SK-N-SH (cell line): ENCODE results near the gene SCARF2. TPM values are rescaled to one million over a fixed set of nuclear protein-coding genes. Genes with fewer than 3 reads are reported as not detected.
A peak's percentile ranks its signal among the peaks of the same experiment; 100 is the strongest.
"Not testable (repeated sequence)": the region's sequence is repeated elsewhere in the genome, so short reads cannot be mapped to it uniquely, and the experiment has no call there.

ENCODE experiments used
- CTCF ChIA-PET: fragments of 300-600, 350-600 bp; formaldehyde crosslinking; extraction: SDS; loops from one replicate; lab custom pipeline; 2021; lab: Yijun Ruan, JAX
- POLR2A ChIA-PET: fragments of 350-600 bp; sonication (Branson Sonifier 250); formaldehyde crosslinking; extraction: SDS; loops from one replicate; lab custom pipeline; 2020; ENCODE audit warnings: antibody characterized with exemption, inconsistent platforms; lab: Yijun Ruan, JAX
- DNase-seq: peaks from one replicate; pipeline ENCODE4 v3.0.0; 2012
- H2AFZ ChIP-seq: fragments of 200-600 bp; sonication (generic); 2 replicates; pipeline ENCODE4 v1.8.1; 2016; ENCODE audit warnings: antibody characterized with exemption, mild to moderate bottlenecking, low read depth
- H3F3A ChIP-seq: fragments of 200-600 bp; sonication (generic); replicated peaks from 2 replicates; pipeline ENCODE3; 2016; ENCODE audit warnings: antibody characterized with exemption, mild to moderate bottlenecking; ENCODE audit not compliant: insufficient read depth
- H3K27ac ChIP-seq, 2 experiments: fragments of 200-500 bp in 1 of 2; fragments of 200-600 bp in 1 of 2; sonication (Bioruptor generic) in 1 of 2; sonication (generic), shearing (Covaris generic) in 1 of 2; 2 replicates each; pipeline versions ENCODE4 v1.5.1 to v1.6.1; 2014 to 2016; ENCODE audit warnings: low read depth in 2 of 2, inconsistent platforms in 1 of 2, low read length in 1 of 2, mild to moderate bottlenecking in 1 of 2, mixed read lengths in 1 of 2
- H3K27me3 ChIP-seq: fragments of 200-600 bp; sonication (generic), shearing (Covaris generic); 2 replicates; pipeline ENCODE4 v1.6.1; 2016; ENCODE audit warnings: mixed run types; ENCODE audit not compliant: insufficient read depth
- H3K36me3 ChIP-seq, 2 experiments: fragments of 200-500 bp in 1 of 2; fragments of 200-600 bp in 1 of 2; sonication (Bioruptor generic) in 1 of 2; sonication (generic) in 1 of 2; replicated peaks in 1 of 2; 2 replicates each; pipeline versions ENCODE3 to v1.5.1; 2014 to 2016; ENCODE audit warnings: low read length in 1 of 2, mild to moderate bottlenecking in 1 of 2; ENCODE audit not compliant: insufficient read depth in 2 of 2, control insufficient read depth in 1 of 2
- H3K4me1 ChIP-seq, 2 experiments: fragments of 200-500 bp in 1 of 2; fragments of 200-600 bp in 1 of 2; sonication (Bioruptor generic) in 1 of 2; sonication (generic), shearing (Covaris generic) in 1 of 2; 2 replicates each; pipeline versions ENCODE4 v1.5.1 to v1.6.1; 2014 to 2016; ENCODE audit warnings: low read depth in 1 of 2, low read length in 1 of 2, mixed run types in 1 of 2; ENCODE audit not compliant: insufficient read depth in 2 of 2, control insufficient read depth in 1 of 2
- H3K4me2 ChIP-seq: fragments of 200-600 bp; sonication (generic), shearing (Covaris generic); 2 replicates; pipeline ENCODE4 v1.6.1; 2017; ENCODE audit warnings: mixed run types
- H3K4me3 ChIP-seq, 2 experiments: fragments of 200-500 bp in 1 of 2; fragments of 200-600 bp in 1 of 2; sonication (Bioruptor generic) in 1 of 2; sonication (generic), shearing (Covaris generic) in 1 of 2; 2 replicates each; pipeline versions ENCODE4 v1.5.1 to v1.8.1; 2014 to 2016; ENCODE audit warnings: low read depth in 2 of 2, inconsistent platforms in 1 of 2, low read length in 1 of 2, mild to moderate bottlenecking in 1 of 2, mixed read lengths in 1 of 2, moderate library complexity in 1 of 2
- H3K79me2 ChIP-seq: fragments of 200-600 bp; sonication (generic); 2 replicates; pipeline ENCODE4 v1.8.1; 2017; ENCODE audit warnings: mild to moderate bottlenecking; ENCODE audit not compliant: insufficient read depth
- H3K9ac ChIP-seq: fragments of 200-600 bp; sonication (generic); 2 replicates; pipeline ENCODE4 v1.6.1; 2017; ENCODE audit warnings: mixed run types
- H3K9me2 ChIP-seq: fragments of 200-600 bp; sonication (generic); 2 replicates; pipeline ENCODE4 v1.6.1; 2017; ENCODE audit warnings: mixed run types
- H3K9me3 ChIP-seq: fragments of 200-600 bp; sonication (generic); 2 replicates; pipeline ENCODE4 v1.6.1; 2017; ENCODE audit warnings: mixed run types, mild to moderate bottlenecking, moderate library complexity
- H4K20me1 ChIP-seq: fragments of 200-600 bp; sonication (generic); 2 replicates; pipeline ENCODE4 v1.6.1; 2017; ENCODE audit warnings: mild to moderate bottlenecking, mixed run types; ENCODE audit not compliant: insufficient read depth
- EP300 ChIP-seq, 2 experiments: IDR thresholded peaks; 2 replicates each; pipeline versions ENCODE4 v1.4.0 to v1.6.1; 2012; ENCODE audit warnings: borderline replicate concordance in 1 of 2, low read depth in 1 of 2, low read length in 1 of 2
- GABPA ChIP-seq: IDR thresholded peaks from 2 replicates; pipeline ENCODE4 v1.4.0; 2012; ENCODE audit warnings: low read depth, mild to moderate bottlenecking
- POLR2AphosphoS5 ChIP-seq: IDR thresholded peaks from 2 replicates; pipeline ENCODE4 v1.6.1; 2012; ENCODE audit warnings: low read depth, low read length
- WGBS: methylation state at CpG from one replicate; pipeline ENCODE4 v1.1.6; 2017; ENCODE audit warnings: low lambda C conversion rate; 5-methylcytosine and 5-hydroxymethylcytosine counted together
- polyA plus RNA-seq, 3 experiments: library from polyadenylated mRNA; depleted of rRNA; stranded (reverse); fragments of >200 nt; gene quantifications; 2 replicates each; pipeline ENCODE4 v1.2.3, GENCODE V29; 2012
- TF ChIP-seq, protein P1 (sequence below): fragments of 150-350 bp; IDR thresholded peaks from 2 replicates; pipeline ENCODE4 v1.6.1; 2016; ENCODE audit warnings: mild to moderate bottlenecking, low read depth, low read length
- TF ChIP-seq, protein P2 (sequence below): IDR thresholded peaks from 2 replicates; pipeline ENCODE4 v1.4.0; 2012; ENCODE audit warnings: low read depth
- TF ChIP-seq, protein P3 (sequence below): fragments of 150-350 bp; IDR thresholded peaks from 2 replicates; pipeline ENCODE4 v1.6.1; 2017; ENCODE audit warnings: antibody characterized with exemption, low read length, low read depth, borderline replicate concordance
- TF ChIP-seq, protein P4 (sequence below): IDR thresholded peaks from 2 replicates; pipeline ENCODE4 v1.4.0; 2012; ENCODE audit warnings: low read depth, borderline replicate concordance

Gene SCARF2
- polyA plus RNA-seq, 1 of the 3 experiments (the other 2 are of a cell fraction): 49.0 TPM

DNA sequence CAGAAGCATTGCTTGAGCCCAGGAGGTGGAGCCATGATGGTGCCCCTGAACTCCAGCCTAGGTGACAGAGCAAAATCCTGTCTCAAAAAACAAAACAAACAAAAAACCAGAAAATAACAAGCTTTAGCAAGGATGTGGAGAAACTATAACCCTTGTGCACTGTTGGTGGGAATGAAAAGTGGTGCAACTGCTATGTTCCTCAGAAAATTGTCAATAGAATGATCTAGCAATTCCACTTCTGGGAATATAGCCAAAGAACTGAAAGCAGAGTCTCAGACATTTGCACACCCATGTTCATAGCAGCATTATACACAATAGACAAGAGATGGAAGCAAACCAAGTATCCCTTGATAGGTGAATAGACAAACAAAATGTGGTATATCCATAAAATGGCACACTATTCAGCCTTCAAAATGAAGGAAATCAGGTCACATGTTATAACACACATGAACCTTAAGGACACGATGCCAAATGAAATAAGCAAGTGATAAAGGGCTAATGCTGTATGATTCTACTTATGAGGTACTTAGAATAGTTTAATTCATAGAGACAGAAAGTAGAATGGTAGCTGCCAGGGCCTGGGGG, 42.1 kb upstream of the SCARF2 start:
- WGBS: 92% methylated on average over 1 of the region's 1 CpG
- no peaks in the 10 kb centered on the region for H3K9me2 ChIP-seq
- POLR2A ChIA-PET: no interaction called here
- H4K20me1 ChIP-seq: no peaks in the 10 kb centered on the region
- H3K36me3 ChIP-seq: no peaks in the 10 kb centered on the region
- TF ChIP-seq, protein P1, sequence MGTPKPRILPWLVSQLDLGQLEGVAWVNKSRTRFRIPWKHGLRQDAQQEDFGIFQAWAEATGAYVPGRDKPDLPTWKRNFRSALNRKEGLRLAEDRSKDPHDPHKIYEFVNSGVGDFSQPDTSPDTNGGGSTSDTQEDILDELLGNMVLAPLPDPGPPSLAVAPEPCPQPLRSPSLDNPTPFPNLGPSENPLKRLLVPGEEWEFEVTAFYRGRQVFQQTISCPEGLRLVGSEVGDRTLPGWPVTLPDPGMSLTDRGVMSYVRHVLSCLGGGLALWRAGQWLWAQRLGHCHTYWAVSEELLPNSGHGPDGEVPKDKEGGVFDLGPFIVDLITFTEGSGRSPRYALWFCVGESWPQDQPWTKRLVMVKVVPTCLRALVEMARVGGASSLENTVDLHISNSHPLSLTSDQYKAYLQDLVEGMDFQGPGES: no peak
- TF ChIP-seq POLR2AphosphoS5 (no peak), EP300 (IDR thresholded peaks at IDR 0.05; ENCODE audit: borderline replicate concordance in 1 of 2, low read depth in 1 of 2, low read length in 1 of 2) (no peak), GABPA (no peak)
- TF ChIP-seq, protein P2, sequence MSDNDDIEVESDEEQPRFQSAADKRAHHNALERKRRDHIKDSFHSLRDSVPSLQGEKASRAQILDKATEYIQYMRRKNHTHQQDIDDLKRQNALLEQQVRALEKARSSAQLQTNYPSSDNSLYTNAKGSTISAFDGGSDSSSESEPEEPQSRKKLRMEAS: no peak
- TF ChIP-seq, protein P3, sequence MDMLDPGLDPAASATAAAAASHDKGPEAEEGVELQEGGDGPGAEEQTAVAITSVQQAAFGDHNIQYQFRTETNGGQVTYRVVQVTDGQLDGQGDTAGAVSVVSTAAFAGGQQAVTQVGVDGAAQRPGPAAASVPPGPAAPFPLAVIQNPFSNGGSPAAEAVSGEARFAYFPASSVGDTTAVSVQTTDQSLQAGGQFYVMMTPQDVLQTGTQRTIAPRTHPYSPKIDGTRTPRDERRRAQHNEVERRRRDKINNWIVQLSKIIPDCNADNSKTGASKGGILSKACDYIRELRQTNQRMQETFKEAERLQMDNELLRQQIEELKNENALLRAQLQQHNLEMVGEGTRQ: no peak
- TF ChIP-seq, protein P4, sequence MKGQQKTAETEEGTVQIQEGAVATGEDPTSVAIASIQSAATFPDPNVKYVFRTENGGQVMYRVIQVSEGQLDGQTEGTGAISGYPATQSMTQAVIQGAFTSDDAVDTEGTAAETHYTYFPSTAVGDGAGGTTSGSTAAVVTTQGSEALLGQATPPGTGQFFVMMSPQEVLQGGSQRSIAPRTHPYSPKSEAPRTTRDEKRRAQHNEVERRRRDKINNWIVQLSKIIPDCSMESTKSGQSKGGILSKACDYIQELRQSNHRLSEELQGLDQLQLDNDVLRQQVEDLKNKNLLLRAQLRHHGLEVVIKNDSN: no peak
- no peak for DNase-seq
- H3K4me1 ChIP-seq: no peaks in the 10 kb centered on the region; a peak in 1 of 4 replicates
- no peaks in the 10 kb centered on the region for H3K27me3 ChIP-seq
- CTCF ChIA-PET: no interaction called here
- no peak overlapping the region for H3K27ac ChIP-seq
- H3K9me3 ChIP-seq: no peaks in the 10 kb centered on the region
- peaks cover 17% of the 10 kb centered on the region; the same call in 1 of the 2 replicates for H3K79me2 ChIP-seq
- no peak overlapping the region for H3K4me3 ChIP-seq
- H3K9ac ChIP-seq: no peak overlapping the region
- H3K4me2 ChIP-seq: no peak overlapping the region
- H2AFZ ChIP-seq: no peak overlapping the region
- H3F3A ChIP-seq: no peaks in the 10 kb centered on the region

DNA sequence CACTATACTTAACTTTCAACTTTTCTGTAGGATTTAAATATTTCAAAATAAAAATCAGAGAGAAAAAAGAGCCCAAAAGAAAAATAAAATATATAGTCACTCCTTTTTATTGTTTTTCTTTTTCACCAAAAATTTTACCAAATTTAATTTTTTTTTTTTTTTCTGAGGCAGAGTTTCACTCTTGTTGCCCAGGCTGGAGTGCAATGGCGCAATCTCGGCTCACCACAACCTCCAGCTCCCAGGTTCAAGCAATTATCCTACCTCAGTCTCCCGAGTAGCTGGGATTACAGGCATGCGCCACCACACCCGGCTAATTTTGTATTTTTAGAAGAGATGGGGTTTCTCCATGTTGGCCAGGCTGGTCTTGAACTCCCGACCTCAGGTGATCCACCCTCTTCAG, 40.4 kb upstream of the SCARF2 start:
- H3K36me3 ChIP-seq, H3K9me2 ChIP-seq, POLR2A ChIA-PET, H2AFZ ChIP-seq, H3K9me3 ChIP-seq, H4K20me1 ChIP-seq, H3K4me1 ChIP-seq, H3F3A ChIP-seq, CTCF ChIA-PET, DNase-seq, H3K4me2 ChIP-seq, H3K9ac ChIP-seq, H3K27me3 ChIP-seq, H3K27ac ChIP-seq, H3K4me3 ChIP-seq: not testable (repeated sequence)
- 97% methylated on average over 6 of the region's 6 CpGs for WGBS
- peaks cover 17% of the 10 kb centered on the region; the same call in 1 of the 2 replicates for H3K79me2 ChIP-seq

DNA sequence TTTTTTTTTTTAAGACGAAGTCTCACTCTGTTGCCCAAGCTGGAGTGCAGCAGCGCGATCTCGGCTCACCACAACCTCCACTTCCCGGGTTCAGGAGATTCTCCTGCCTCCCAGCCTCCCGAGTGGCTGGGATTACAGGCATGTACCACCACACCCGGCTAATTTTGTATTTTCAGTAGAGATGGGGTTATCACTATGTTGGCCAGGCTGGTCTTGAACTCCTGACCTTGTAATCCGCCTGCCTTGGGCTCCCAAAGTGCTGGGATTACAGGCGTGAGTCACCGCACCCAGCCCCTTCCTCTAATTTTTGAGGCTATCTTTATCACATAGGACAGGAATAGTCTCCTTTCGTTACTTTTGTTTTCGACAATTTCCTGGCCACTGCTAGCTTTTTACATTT, 37.9 kb upstream of the SCARF2 start:
- H3K79me2 ChIP-seq: peaks cover 11% of the 10 kb centered on the region; the same call in 1 of the 2 replicates
- H3K27me3 ChIP-seq, H3K9me3 ChIP-seq, H3K9me2 ChIP-seq, CTCF ChIA-PET, H3K4me2 ChIP-seq, DNase-seq, H4K20me1 ChIP-seq, H2AFZ ChIP-seq, H3F3A ChIP-seq, POLR2A ChIA-PET, H3K9ac ChIP-seq, H3K36me3 ChIP-seq, H3K4me3 ChIP-seq, H3K4me1 ChIP-seq: not testable (repeated sequence)
- H3K27ac ChIP-seq: peak overlapping the region in 1 of 2 experiments; percentile 4; a peak in 2 of 4 replicates
- 98% methylated on average over 12 of the region's 12 CpGs for WGBS
